ENCODE data around the gene PLK2.

PLK2 gene

DNA sequence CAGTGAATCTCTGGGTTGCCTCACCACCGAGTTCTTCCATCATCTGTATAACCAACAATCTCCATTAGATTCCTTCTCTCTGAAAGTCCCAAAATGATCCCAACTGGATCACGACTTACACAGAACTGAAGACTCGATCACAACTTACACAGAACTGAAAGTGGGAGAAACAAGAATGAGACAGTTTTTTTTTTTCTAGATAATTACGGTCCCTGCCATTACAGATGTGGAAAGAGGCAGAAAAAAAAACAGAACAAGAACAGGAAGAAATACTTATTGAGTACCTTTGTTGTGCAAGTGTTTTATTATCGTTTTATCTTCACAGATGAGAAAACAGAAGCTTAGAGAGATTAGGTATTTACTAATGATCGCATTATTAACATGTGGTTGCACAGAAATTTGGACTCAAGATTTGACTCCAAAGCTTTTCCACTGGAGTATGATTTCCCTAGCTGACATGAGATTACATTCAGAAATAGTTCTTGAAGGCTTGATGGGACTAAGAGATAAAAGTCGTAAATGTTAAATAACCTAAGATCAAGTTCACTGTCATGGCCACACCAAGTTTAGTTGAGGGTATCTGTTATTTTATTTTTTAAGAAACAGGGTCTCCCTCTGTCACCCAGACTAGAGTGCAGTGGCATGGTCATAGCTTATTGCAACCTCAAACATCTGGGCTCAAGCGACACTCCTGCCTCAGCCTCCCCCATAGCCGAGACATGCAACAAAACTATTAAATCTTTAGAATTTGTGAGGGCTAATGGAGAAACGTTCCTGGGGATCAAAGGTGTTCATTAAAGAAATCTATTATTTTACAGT, 8.9 kb downstream of the PLK2 start:
- DNase-seq (ENCODE audit: low read depth in 2 of 2): no peak

DNA sequence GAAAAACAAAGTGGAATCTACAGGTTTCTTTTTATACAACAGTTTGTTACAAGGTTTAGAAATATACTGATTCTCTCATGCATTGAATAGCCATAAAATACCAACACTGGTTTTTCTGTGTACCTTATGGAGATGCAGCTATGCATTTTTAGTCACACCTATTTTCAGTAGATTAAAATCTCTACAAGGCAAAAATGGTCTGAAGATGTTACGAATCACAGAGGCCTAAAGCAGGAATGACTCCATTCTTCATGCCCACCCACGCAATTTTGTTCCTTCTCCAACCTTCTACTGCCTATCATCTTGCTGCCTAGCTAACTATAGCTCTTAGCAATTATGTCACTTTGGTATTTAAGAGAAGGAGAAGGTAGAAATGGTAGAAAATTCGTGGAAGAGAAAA, 9.9 kb downstream of the PLK2 start:
- no peak for DNase-seq (ENCODE audit: low read depth in 2 of 2)

GRCh38 chr5:58447226-58447625, 12.7 kb downstream of the PLK2 start:
- no peak for DNase-seq (ENCODE audit: low read depth in 2 of 2)

GRCh38 chr5:58446024-58446423, 13.9 kb downstream of the PLK2 start:
- DNase-seq (ENCODE audit: low read depth in 2 of 2): no peak

- no peak for DNase-seq (ENCODE audit: low read depth in 2 of 2)
Observed at GRCh38 chr5:58444805-58445204, 15.1 kb downstream of the PLK2 start.

DNA sequence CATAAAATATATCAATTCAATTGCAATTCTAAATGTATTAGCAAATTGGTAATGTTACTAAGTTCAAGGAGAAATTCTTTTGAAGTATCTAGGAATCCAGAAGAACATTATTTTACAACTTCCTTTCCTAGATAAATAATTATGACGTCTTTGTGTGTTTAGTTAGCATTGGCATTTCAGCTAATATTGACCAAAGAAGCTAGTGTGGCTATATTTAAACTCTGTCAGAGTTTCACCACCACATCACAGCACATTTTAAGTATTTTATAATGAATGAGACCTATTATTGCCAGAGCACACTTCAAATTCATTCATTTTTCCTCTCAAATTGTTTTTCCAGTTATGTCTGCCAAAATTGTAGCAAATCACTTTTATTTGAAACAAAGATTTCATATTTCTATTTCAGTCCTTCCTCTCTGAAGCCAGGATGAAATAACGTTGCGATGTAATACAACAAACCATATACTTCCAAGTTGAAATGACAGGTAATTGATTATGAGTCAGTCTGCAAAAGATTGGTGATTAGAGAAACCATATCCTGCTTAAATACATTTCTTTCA, 18.9 kb downstream of the PLK2 start:
- no peak for DNase-seq (ENCODE audit: low read depth in 2 of 2)

DNA sequence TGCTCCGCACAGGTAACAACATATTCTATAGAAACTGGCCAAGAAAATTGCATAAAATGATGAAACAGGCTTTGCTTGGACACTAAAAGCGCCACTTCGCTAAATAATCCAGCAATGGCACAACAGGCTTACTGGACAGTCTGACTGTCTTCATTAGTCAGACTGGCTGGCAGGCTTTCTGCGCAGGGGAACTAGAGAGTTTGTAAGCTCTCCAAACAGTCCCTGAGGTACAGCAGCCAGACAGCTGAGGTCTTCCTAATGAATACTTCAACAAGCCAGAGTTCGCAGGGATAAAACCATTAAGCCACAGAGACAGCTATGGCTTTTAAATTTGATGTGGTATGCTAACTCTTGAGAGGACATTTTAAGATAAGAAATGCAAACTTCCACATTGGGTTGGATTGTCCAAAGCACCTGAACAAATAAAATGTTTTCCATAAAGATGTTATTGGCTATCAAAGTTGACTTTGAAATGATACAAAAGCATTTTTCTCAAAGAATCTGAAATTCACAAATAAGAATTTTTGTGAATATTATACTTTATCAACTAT, 20.7 kb downstream of the PLK2 start:
- DNase-seq (ENCODE audit: low read depth in 2 of 2): no peak

- no peak for DNase-seq (ENCODE audit: low read depth in 2 of 2)
Observed at GRCh38 chr5:58437661-58438060, 22.2 kb downstream of the PLK2 start.

GRCh38 chr5:58431832-58432231, 28.1 kb downstream of the PLK2 start:
- no peak for DNase-seq (ENCODE audit: low read depth in 2 of 2)

DNA sequence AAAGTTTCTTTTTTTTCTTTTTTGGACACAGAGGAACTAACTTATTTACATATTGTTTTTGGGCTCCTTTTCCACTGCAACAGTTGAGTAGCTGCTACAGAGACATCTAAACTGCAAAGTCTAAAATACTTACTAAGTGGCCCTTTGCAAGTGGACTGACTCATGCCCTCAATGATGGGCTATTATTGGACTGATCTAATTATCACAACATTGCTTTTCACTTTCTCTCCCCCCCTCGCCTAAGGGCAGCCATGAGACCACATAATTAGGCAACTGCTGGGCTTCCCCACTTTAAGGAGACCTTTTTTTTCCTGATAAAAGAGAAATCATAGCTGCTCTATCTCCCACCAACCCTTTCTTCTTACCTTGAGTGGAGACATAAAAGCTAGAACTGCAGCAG, 47.0 kb downstream of the PLK2 start:
- DNase-seq (ENCODE audit: low read depth in 2 of 2): no peak

DNA sequence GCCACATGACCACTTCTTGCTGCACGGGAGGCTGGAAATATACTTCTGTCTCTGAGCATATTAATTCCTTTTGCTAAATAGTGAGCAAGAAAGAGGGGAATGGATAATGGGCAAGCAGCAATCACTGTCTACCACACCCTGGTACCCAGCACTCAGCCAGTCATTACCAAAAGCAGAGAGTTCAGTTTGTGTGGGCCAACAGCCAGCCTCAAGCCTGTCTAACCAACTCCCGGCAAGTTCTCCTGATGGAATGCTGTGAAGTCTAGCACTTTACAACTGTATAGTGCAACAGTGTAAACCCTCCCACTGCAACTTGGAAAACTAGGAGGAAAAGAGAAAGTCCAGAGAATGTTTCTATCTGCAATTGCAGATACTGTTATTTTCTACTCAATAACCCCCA, 47.8 kb downstream of the PLK2 start:
- no peak for DNase-seq (ENCODE audit: low read depth in 2 of 2)

DNA sequence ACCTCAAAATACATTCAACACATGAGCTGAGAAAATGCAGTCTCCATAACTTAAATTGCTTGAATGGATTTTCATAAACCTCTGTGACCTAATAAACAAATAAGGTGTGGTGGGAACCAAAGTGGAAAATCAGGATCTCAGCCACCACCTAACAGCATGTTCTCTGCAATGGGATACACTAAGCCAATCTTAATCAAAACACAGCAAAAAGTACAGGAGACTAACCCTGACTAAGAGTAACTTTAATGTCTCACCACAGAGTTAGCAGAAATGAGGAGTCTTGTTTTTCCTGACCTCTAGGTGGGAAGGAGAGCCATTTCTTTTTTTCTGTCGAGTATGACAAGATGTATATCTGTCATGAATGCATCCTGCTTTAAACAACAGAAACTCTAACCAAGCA, 48.5 kb downstream of the PLK2 start:
- no peak for DNase-seq (ENCODE audit: low read depth in 2 of 2)

- no peak for DNase-seq (ENCODE audit: low read depth in 2 of 2)
Observed at GRCh38 chr5:58410441-58410840, 49.4 kb downstream of the PLK2 start.

GRCh38 chr5:58407042-58407719, 52.7 kb downstream of the PLK2 start:
- DNase-seq (ENCODE audit: low read depth in 2 of 2): no peak

DNA sequence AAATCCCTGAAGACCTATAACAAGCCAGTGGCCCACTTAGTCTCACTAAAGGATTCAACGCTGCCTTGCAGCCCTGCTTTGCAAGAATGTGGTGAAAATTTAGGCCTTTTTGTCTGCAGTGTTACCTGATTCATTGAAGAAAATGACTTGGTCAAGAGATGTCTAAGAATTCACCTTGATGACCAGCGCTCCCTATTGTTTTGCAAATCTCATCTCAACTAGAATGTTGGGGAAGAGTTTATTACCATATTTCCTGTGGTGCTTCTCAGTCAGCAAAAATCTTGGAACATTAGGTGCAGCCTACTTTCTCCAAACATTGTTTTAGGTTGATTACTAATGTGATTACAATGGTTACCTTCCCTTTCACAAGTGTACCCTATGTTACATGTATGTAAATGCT, 53.5 kb downstream of the PLK2 start:
- DNase-seq (ENCODE audit: low read depth in 2 of 2): no peak

GRCh38 chr5:58405175-58405574, 54.7 kb downstream of the PLK2 start:
- no peak for DNase-seq (ENCODE audit: low read depth in 2 of 2)

DNA sequence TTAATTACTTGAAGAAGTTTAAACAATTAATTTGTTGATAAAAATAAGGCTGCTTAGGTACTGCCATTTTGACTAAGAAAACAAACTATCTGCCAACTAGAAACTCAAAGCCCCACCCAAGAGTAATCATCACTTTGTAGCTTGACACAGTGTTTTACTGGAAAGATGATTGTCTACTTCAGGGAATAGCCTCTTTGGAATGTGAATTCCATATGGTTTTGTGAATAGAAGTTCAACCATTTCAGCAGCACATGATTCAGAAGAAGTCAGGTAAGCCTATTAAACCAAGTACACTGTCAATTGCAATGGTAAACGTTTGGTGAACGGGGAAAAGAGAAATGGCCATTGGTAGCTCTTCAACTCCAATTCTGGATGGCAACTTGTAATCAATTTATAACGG, 55.2 kb downstream of the PLK2 start:
- DNase-seq (ENCODE audit: low read depth in 2 of 2): no peak

Measured in stimulated activated CD4-positive, alpha-beta T cell treated with anti-CD3 and anti-CD28 coated beads, Interleukin-1b, Interleukin-23, amount 100 ng/mL, for 4 hours (primary cell).